GM23338 (cell line): ENCODE results near the gene PMEL. TPM values are rescaled to one million over a fixed set of nuclear protein-coding genes. Genes with fewer than 3 reads are reported as not detected.

Experiments
- ATAC-seq: fragments of 200-7000 bp; cut with Tn5 transposase; 3 replicates; pipeline ENCODE4 v1.9.1; 2020
- DNase-seq: peaks from one replicate; pipeline ENCODE4 v3.0.0-alpha.2; 2015; ENCODE audit warnings: low spot score
- H2AFZ ChIP-seq: fragments of 200-600 bp; sonication (generic); 2 replicates; pipeline ENCODE4 v1.8.0; 2016; ENCODE audit warnings: antibody characterized with exemption, mild to moderate bottlenecking, moderate library complexity
- H3F3A ChIP-seq: fragments of 200-600 bp; sonication (generic); replicated peaks from 2 replicates; pipeline ENCODE4 v1.8.0; 2017; ENCODE audit warnings: antibody characterized with exemption, mixed run types, low read depth
- H3K27ac ChIP-seq: fragments of 200-600 bp; sonication (generic); 2 replicates; pipeline ENCODE4 v1.6.1; 2016; ENCODE audit warnings: low read depth
- H3K27me3 ChIP-seq: fragments of 200-600 bp; sonication (generic); 2 replicates; pipeline ENCODE4 v1.8.0; 2016; ENCODE audit warnings: mild to moderate bottlenecking, mixed run types, moderate library complexity; ENCODE audit not compliant: insufficient read depth
- H3K36me3 ChIP-seq: fragments of 200-600 bp; sonication (generic); 2 replicates; pipeline ENCODE4 v1.8.0; 2016; ENCODE audit warnings: mild to moderate bottlenecking; ENCODE audit not compliant: insufficient read depth
- H3K4me1 ChIP-seq: fragments of 200-600 bp; sonication (generic); 2 replicates; pipeline ENCODE4 v1.8.0; 2016; ENCODE audit warnings: mild to moderate bottlenecking, moderate library complexity; ENCODE audit not compliant: insufficient read depth
- H3K4me2 ChIP-seq: fragments of 200-600 bp; sonication (generic); 2 replicates; pipeline ENCODE4 v1.7.1; 2017; ENCODE audit warnings: mixed run types
- H3K4me3 ChIP-seq: fragments of 200-600 bp; sonication (generic); 2 replicates; pipeline ENCODE4 v1.6.1; 2016; ENCODE audit warnings: mixed run types
- H3K79me2 ChIP-seq: fragments of 200-600 bp; sonication (generic); replicated peaks from 2 replicates; pipeline ENCODE4 v1.8.0; 2017; ENCODE audit warnings: mild to moderate bottlenecking; ENCODE audit not compliant: insufficient read depth
- H3K9me2 ChIP-seq: fragments of 200-600 bp; sonication (generic); 2 replicates; pipeline ENCODE4 v1.8.0; 2017; ENCODE audit not compliant: insufficient read depth
- H4K20me1 ChIP-seq: fragments of 200-600 bp; sonication (generic); replicated peaks from 2 replicates; pipeline ENCODE4 v1.8.0; 2017; ENCODE audit warnings: mild to moderate bottlenecking; ENCODE audit not compliant: insufficient read depth
- H3K27ac Mint-ChIP-seq: 2 replicates; pipeline ENCODE4 v1.8.0; 2020; ENCODE audit warnings: inconsistent platforms, mild to moderate bottlenecking, moderate library complexity, mixed read lengths
- H3K27me3 Mint-ChIP-seq: 3 replicates; pipeline ENCODE4 v1.8.0; 2022; ENCODE audit warnings: low read depth, mild to moderate bottlenecking, moderate library complexity, mixed read lengths, inconsistent platforms; ENCODE audit not compliant: insufficient read depth, poor library complexity
- H3K36me3 Mint-ChIP-seq: 3 replicates; pipeline ENCODE4 v1.8.0; 2021; ENCODE audit warnings: low read depth, mild to moderate bottlenecking, inconsistent platforms, moderate library complexity, mixed read lengths
- H3K4me1 Mint-ChIP-seq: 3 replicates; pipeline ENCODE4 v1.8.0; 2020; ENCODE audit warnings: mild to moderate bottlenecking, inconsistent platforms, mixed read lengths
- H3K4me3 Mint-ChIP-seq: 3 replicates; pipeline ENCODE4 v1.8.0; 2021; ENCODE audit warnings: moderate library complexity, mild to moderate bottlenecking, inconsistent platforms, mixed read lengths
- H3K9me3 Mint-ChIP-seq: 3 replicates; pipeline ENCODE4 v1.8.0; 2020; ENCODE audit warnings: moderate library complexity, mild to moderate bottlenecking, inconsistent platforms, mixed read lengths
- CREB1 ChIP-seq: fragments of 250-450 bp; sonication (Bioruptor Pico); IDR thresholded peaks from 2 replicates; pipeline ENCODE4 v1.5.0; 2020; ENCODE audit warnings: low read depth, mild to moderate bottlenecking, moderate library complexity
- CTCF ChIP-seq, 2 experiments: fragments of 200-600 bp in 1 of 2; sonication (generic) in 1 of 2; conservative IDR thresholded peaks; 2 replicates each; pipeline versions ENCODE4 v1.5.1 to v1.6.1; 2016 to 2017; ENCODE audit warnings: antibody characterized with exemption in 2 of 2, low read depth in 2 of 2, mild to moderate bottlenecking in 2 of 2, moderate library complexity in 1 of 2
- ETS1 ChIP-seq: IDR thresholded peaks from 2 replicates; pipeline ENCODE4 v1.6.1; 2016; ENCODE audit warnings: antibody characterized with exemption
- EZH2 ChIP-seq: fragments of 200-600 bp; sonication (generic); IDR thresholded peaks from one replicate; pipeline ENCODE4 v1.8.0; 2017; ENCODE audit warnings: antibody characterized with exemption, mild to moderate bottlenecking, low read depth; ENCODE audit not compliant: unreplicated experiment
- EZH2phosphoT487 ChIP-seq: fragments of 200-600 bp; sonication (generic); IDR thresholded peaks from one replicate; pipeline ENCODE4 v1.8.1; 2018; ENCODE audit warnings: antibody characterized with exemption; ENCODE audit not compliant: unreplicated experiment
- JUNB ChIP-seq: IDR thresholded peaks from one replicate; pipeline ENCODE4 v1.6.1; 2016; ENCODE audit warnings: antibody characterized with exemption; ENCODE audit not compliant: unreplicated experiment
- NANOG ChIP-seq: IDR thresholded peaks from 2 replicates; pipeline ENCODE4 v1.6.1; 2016; ENCODE audit warnings: antibody characterized with exemption, borderline replicate concordance
- POLR2AphosphoS5 ChIP-seq: IDR thresholded peaks from 2 replicates; pipeline ENCODE4 v1.6.1; 2016; ENCODE audit warnings: antibody characterized with exemption, low read depth
- REST ChIP-seq: IDR thresholded peaks from one replicate; pipeline ENCODE4 v1.6.1; 2018; ENCODE audit warnings: antibody characterized with exemption; ENCODE audit not compliant: unreplicated experiment
- STAT1 ChIP-seq: IDR thresholded peaks from one replicate; pipeline ENCODE4 v1.6.1; 2016; ENCODE audit warnings: antibody characterized with exemption; ENCODE audit not compliant: unreplicated experiment
- ZNF114 ChIP-seq: fragments of 250-450 bp; sonication (Bioruptor Pico); IDR thresholded peaks from 2 replicates; pipeline ENCODE4 v1.5.0; 2020; ENCODE audit warnings: mild to moderate bottlenecking, moderate library complexity
- ZNF331 ChIP-seq: fragments of 250-450 bp; sonication (Bioruptor Pico); IDR thresholded peaks from 2 replicates; pipeline ENCODE4 v1.5.0; 2020; ENCODE audit warnings: low read depth, mild to moderate bottlenecking, moderate library complexity
- ZNF462 ChIP-seq: fragments of 250-450 bp; sonication (Bioruptor Pico); IDR thresholded peaks from 2 replicates; pipeline ENCODE4 v1.5.0; 2020; ENCODE audit warnings: mild to moderate bottlenecking, moderate library complexity
- polyA plus RNA-seq: library from polyadenylated mRNA; unstranded; fragments of >200 nt; fragmentation: Nextera tagmentation; extraction: Ambion mirVana; gene quantifications from 2 replicates; pipeline ENCODE4 v1.2.1, GENCODE V29; 2016
- total RNA-seq: library from RNA; depleted of rRNA; stranded (reverse); fragments of >200 nt; shearing (Covaris generic); gene quantifications from 2 replicates; pipeline ENCODE4 v1.2.3, GENCODE V29; 2014

PMEL gene
- total and polyA plus RNA-seq, 2 experiments from 2014 or later, result 68.1 to 108 TPM

GRCh38 chr12:55935738-55936151 lies 30.1 kb downstream of the PMEL start:
- ATAC-seq, result peak; percentile 7
- Histone ChIP-seq H3K4me1 (peaks cover 24% of the 10 kb centered on the region), H4K20me1 (no peaks in the 10 kb centered on the region), H3K4me3 (peak overlapping the region; percentile 67), H3K27me3 (peaks cover 43% of the 10 kb centered on the region), H2AFZ (peak overlapping the region; percentile 95), H3K36me3 (no peaks in the 10 kb centered on the region), H3K27ac (no peak overlapping the region), H3K9me2 (no peaks in the 10 kb centered on the region), H3K79me2 (no peaks in the 10 kb centered on the region), H3F3A (no peaks in the 10 kb centered on the region), H3K4me2 (peak overlapping the region; percentile 86)
- TF ChIP-seq CREB1 (CRISPR knock-in tag), result no peak
- TF ChIP-seq ZNF114, result no peak
- no peak for TF ChIP-seq ZNF462 (CRISPR knock-in tag)
- no peak for TF ChIP-seq EZH2phosphoT487
- no peak for TF ChIP-seq EZH2
- no peak for TF ChIP-seq POLR2AphosphoS5
- no peak for TF ChIP-seq NANOG
- no peak for TF ChIP-seq ETS1
- no peak for TF ChIP-seq REST
- TF ChIP-seq ZNF331, result no peak
- no peak for TF ChIP-seq JUNB
- TF ChIP-seq CTCF (conservative IDR thresholded peaks at IDR 0.05; ENCODE audit: low read depth in 2 of 2), result no peak
- no peak for TF ChIP-seq STAT1
- Mint-ChIP-seq H3K4me3 (peak overlapping the region; percentile 59; the same call in 2 of the 3 replicates), H3K27ac (no peak overlapping the region), H3K36me3 (no peaks in the 10 kb centered on the region), H3K27me3 (peaks cover 33% of the 10 kb centered on the region), H3K4me1 (peaks cover 22% of the 10 kb centered on the region), H3K9me3 (no peaks in the 10 kb centered on the region)
- DNase-seq, result peak; percentile 54
